Gastrocnemius medialis (tissue), 4 donors: Measurements from ENCODE around the gene MBNL2. TPM values are rescaled to one million over a fixed set of nuclear protein-coding genes. Genes with fewer than 3 reads are reported as not detected.

Experiments
- ATAC-seq, 2 donors: fragments of 150-250 bp; one replicate each; pipeline ENCODE4 v1.9.1; 2016
- DNase-seq, 2 donors: peaks; one replicate each; pipeline ENCODE4 v3.0.0-alpha.2; 2019
- H3K27ac ChIP-seq, 4 donors: fragments of 200-600 bp; sonication (generic); 1 replicate in 1 of 4; 2 replicates in 3 of 4; pipeline ENCODE4 v1.5.1; 2016 to 2018; ENCODE audit warnings: mild to moderate bottlenecking in 2 of 4, moderate library complexity in 1 of 4
- H3K27me3 ChIP-seq, 3 donors: fragments of 200-600 bp; sonication (generic) in 2 of 3; 1 replicate in 1 of 3; 2 replicates in 2 of 3; pipeline versions ENCODE4 v1.5.1 to v1.6.0; 2016 to 2019; ENCODE audit warnings: mild to moderate bottlenecking in 1 of 3, moderate library complexity in 1 of 3
- H3K36me3 ChIP-seq, 2 donors: fragments of 200-600 bp; sonication (generic) in 1 of 2; one replicate each; pipeline ENCODE4 v1.5.1; 2017 to 2018
- H3K4me1 ChIP-seq, 2 donors: fragments of 200-600 bp; sonication (generic) in 1 of 2; one replicate each; pipeline ENCODE4 v1.5.1; 2016 to 2017; ENCODE audit warnings: mild to moderate bottlenecking in 2 of 2
- H3K4me3 ChIP-seq, 4 donors: fragments of 200-600 bp; sonication (generic) in 3 of 4; 1 replicate in 1 of 4; 2 replicates in 3 of 4; pipeline ENCODE4 v1.5.1; 2016 to 2019; ENCODE audit warnings: mild to moderate bottlenecking in 2 of 4
- H3K9me3 ChIP-seq, 3 donors: fragments of 200-600 bp; sonication (generic) in 2 of 3; 1 replicate in 1 of 3; 2 replicates in 2 of 3; pipeline ENCODE4 v1.5.1; 2016 to 2019
- POLR2A ChIP-seq, 2 donors: fragments of 450-650 bp; IDR thresholded peaks; one replicate each; pipeline ENCODE4 v1.6.1; 2017; ENCODE audit warnings: antibody characterized with exemption in 2 of 2, mild to moderate bottlenecking in 2 of 2, moderate library complexity in 2 of 2
- in situ Hi-C, 4 donors: fragments of 200-750 bp; cut with MboI; loops; one replicate each; pipeline versions ENCODE4 v1.15.0 to v1.8.0; 2017; ENCODE audit warnings: low sequenced_read_pairs in 4 of 4
- intact Hi-C: fragments of 100-400 bp; cut with DNase I; formaldehyde crosslinking; loops from one replicate; pipeline ENCODE4 v1.15.1; 2023; ENCODE audit warnings: low total_unique reads
- total RNA-seq, 4 donors: library from RNA; depleted of rRNA; stranded (reverse); fragments of >200 nt; gene quantifications; one replicate each; pipeline versions ENCODE4 v1.1.0 to v1.2.3, GENCODE V29; 2016
- TF ChIP-seq, protein P1 (sequence below), 5 experiments: fragments of 450-650 bp in 3 of 5; fragments of 200-600 bp in 2 of 5; sonication (generic) in 2 of 5; IDR thresholded peaks in 4 of 5; conservative IDR thresholded peaks in 1 of 5; 1 replicate in 4 of 5; 2 replicates in 1 of 5; pipeline ENCODE4 v1.5.1; 2016 to 2019; ENCODE audit warnings: antibody characterized with exemption in 5 of 5, mild to moderate bottlenecking in 3 of 5, moderate library complexity in 3 of 5

The MBNL2 gene
- total RNA-seq, 4 donors from 2014 or later, result 47.9 to 92.0 (median 71.3) TPM

GRCh38 chr13:97282705-97283104 is 60.6 kb downstream of the MBNL2 start:
- no peaks in the 10 kb centered on the region for H3K27me3 ChIP-seq
- DNase-seq, result no peak
- H3K9me3 ChIP-seq, result no peaks in the 10 kb centered on the region
- in situ Hi-C loops (no loop called here), intact Hi-C loops (no loop called here)
- peak overlapping the region in 1 of 4 donors; percentile 23 for H3K27ac ChIP-seq
- H3K4me3 ChIP-seq, result no peak overlapping the region
- H3K4me1 ChIP-seq, result peaks cover 86 to 89% of the 10 kb centered on the region in 2 donors
- no peaks in the 10 kb centered on the region for H3K36me3 ChIP-seq
- TF ChIP-seq, protein P1, sequence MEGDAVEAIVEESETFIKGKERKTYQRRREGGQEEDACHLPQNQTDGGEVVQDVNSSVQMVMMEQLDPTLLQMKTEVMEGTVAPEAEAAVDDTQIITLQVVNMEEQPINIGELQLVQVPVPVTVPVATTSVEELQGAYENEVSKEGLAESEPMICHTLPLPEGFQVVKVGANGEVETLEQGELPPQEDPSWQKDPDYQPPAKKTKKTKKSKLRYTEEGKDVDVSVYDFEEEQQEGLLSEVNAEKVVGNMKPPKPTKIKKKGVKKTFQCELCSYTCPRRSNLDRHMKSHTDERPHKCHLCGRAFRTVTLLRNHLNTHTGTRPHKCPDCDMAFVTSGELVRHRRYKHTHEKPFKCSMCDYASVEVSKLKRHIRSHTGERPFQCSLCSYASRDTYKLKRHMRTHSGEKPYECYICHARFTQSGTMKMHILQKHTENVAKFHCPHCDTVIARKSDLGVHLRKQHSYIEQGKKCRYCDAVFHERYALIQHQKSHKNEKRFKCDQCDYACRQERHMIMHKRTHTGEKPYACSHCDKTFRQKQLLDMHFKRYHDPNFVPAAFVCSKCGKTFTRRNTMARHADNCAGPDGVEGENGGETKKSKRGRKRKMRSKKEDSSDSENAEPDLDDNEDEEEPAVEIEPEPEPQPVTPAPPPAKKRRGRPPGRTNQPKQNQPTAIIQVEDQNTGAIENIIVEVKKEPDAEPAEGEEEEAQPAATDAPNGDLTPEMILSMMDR (IDR thresholded peaks at IDR 0.05 in 4 of 5, conservative IDR thresholded peaks at IDR 0.05 in 1 of 5), result no peak
- TF ChIP-seq POLR2A (IDR thresholded peaks at IDR 0.05), result no peak
- ATAC-seq, result no peak

DNA sequence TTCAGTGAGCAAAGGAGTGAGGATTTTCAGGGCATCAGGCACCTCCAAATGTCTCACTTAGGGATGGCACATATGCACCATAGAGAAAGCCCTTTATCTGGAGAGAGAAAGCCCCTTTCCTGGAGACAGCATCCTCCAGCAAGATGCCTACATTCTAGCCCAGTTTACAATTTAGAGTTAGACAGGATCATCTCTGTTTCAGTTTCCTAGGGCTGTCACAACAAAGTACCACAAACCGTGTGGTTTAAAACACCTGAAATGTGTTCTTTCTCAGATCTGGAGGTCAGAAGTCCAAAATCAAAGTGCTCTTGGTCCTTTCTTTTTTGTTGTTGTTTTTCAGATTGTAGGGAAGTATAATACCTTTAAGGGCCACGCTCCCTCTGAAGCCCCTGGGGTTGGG is 61.8 kb downstream of the MBNL2 start:
- no peaks in the 10 kb centered on the region for H3K36me3 ChIP-seq
- peaks cover 89 to 90% of the 10 kb centered on the region in 2 donors for H3K4me1 ChIP-seq
- TF ChIP-seq, protein P1 (IDR thresholded peaks at IDR 0.05 in 4 of 5, conservative IDR thresholded peaks at IDR 0.05 in 1 of 5), result no peak
- no peak for TF ChIP-seq POLR2A (IDR thresholded peaks at IDR 0.05)
- intact Hi-C loops (no loop called here), in situ Hi-C loops (no loop called here)
- H3K27me3 ChIP-seq, result no peaks in the 10 kb centered on the region
- DNase-seq (no peak), ATAC-seq (no peak)
- H3K9me3 ChIP-seq, result no peaks in the 10 kb centered on the region
- H3K4me3 ChIP-seq, result no peak overlapping the region
- peak overlapping the region in 2 of 4 donors; percentile 32 to 61 for H3K27ac ChIP-seq

DNA sequence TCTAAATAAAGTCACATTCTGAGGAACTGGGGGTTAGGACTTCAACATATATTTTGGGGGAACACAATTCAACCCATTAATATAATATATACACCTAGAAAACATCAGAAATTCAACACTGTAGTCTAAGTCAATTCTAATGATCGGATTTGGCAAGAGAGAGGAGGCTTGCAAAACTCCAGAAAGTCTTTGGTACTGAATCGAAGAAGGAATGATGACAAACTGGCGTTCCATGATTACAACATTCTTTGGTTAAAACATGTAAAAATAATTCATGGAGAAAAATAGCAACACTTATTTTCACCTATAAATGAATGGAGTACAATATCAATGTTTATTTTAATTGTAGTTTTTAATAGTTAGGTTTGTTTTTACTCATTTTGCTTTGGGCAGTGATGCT is 62.4 kb downstream of the MBNL2 start:
- in situ Hi-C loops, result no loop called here
- no peak for ATAC-seq

DNA sequence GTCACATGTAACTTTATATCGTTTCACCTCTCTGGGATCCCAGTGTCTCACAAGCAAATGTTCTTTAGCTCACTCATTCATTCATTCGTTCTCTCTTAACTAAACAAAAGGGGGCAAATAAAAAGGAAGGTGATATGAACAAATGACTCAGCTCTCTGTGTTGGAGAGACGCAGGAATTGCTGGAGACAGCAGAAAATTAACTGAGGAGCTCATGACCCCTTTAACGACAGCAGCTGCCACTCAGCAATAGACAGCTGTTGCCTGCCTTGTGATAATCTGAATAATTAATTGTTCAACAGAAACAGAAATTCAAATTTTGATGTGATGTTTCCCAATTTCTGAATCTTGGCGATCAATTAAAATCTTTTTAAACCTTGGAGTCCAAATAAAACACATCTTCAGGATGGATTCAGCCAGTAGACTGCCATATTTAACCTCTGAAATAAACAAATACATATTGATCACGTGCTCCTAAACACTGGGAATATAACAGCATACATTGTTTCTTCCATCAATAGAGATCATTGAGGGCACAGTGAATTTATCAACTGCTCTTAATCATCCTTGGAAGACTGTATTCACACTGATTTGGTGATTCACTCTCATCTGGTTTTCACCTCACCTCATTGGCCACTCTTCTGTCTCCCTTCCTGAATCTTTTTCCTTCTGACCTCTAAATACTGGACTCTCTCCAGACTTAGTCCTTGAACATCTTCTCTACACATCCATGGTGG is 63.3 kb downstream of the MBNL2 start:
- DNase-seq, result no peak
- intact Hi-C loops (no loop called here), in situ Hi-C loops (no loop called here)
- no peak for ATAC-seq
- Histone ChIP-seq H3K27me3 (no peaks in the 10 kb centered on the region), H3K4me3 (no peak overlapping the region), H3K4me1 (peaks cover 75 to 76% of the 10 kb centered on the region in 2 donors), H3K9me3 (no peaks in the 10 kb centered on the region), H3K36me3 (no peaks in the 10 kb centered on the region), H3K27ac (peak overlapping the region; percentile 1 to 69 (median 59))
- no peak for TF ChIP-seq POLR2A (IDR thresholded peaks at IDR 0.05)
- TF ChIP-seq, protein P1 (IDR thresholded peaks at IDR 0.05 in 4 of 5, conservative IDR thresholded peaks at IDR 0.05 in 1 of 5), result no peak

More for the DNA sequence above, 62.4 kb downstream of the MBNL2 start:
- H3K27ac ChIP-seq, result peak overlapping the region in 3 of 4 donors; percentile 1 to 61 (median 32)
- intact Hi-C loops, result no loop called here
- no peak for DNase-seq
- H3K36me3 ChIP-seq, result no peaks in the 10 kb centered on the region
- TF ChIP-seq, protein P1 (IDR thresholded peaks at IDR 0.05 in 4 of 5, conservative IDR thresholded peaks at IDR 0.05 in 1 of 5), result no peak
- TF ChIP-seq POLR2A (IDR thresholded peaks at IDR 0.05), result no peak
- H3K27me3 ChIP-seq, result no peaks in the 10 kb centered on the region
- H3K9me3 ChIP-seq, result no peaks in the 10 kb centered on the region
- H3K4me3 ChIP-seq, result no peak overlapping the region
- peaks cover 84% of the 10 kb centered on the region in 2 donors for H3K4me1 ChIP-seq
